Measurements from ENCODE around the gene DYRK1A.

The DYRK1A gene

DNA sequence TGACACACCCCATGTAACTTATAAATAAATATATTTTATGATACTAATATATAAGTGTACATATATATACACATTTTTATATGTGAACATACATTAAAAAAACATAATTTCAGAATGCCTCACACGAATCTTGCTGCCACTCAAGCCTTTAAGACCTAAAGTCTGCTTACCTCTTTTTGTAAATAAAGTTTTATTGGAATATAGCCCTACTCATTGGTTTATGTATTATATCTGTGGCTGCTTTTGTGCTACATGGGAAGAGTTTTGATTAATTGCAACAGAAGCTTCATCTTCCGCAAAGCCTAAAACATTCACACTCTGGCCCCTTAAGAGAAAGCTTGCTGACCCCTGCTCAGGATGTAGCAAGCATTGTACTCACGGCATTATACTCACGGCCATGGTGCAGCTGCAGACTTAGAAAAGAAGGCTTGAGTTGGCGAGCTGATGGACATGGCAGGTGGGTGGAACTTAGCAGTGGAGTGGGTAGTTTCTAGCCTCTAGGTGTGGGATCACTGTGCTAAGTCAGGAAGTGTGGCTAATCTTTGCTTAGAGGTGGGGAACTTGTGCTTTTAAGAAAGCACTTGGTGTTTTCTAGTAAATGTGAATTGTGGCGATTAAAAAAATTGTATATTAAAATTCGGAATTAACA, 80.8 kb downstream of the DYRK1A start:
- in situ Hi-C loops (cut with MboI; ENCODE audit: low sequenced_read_pairs): no loop called here

DNA sequence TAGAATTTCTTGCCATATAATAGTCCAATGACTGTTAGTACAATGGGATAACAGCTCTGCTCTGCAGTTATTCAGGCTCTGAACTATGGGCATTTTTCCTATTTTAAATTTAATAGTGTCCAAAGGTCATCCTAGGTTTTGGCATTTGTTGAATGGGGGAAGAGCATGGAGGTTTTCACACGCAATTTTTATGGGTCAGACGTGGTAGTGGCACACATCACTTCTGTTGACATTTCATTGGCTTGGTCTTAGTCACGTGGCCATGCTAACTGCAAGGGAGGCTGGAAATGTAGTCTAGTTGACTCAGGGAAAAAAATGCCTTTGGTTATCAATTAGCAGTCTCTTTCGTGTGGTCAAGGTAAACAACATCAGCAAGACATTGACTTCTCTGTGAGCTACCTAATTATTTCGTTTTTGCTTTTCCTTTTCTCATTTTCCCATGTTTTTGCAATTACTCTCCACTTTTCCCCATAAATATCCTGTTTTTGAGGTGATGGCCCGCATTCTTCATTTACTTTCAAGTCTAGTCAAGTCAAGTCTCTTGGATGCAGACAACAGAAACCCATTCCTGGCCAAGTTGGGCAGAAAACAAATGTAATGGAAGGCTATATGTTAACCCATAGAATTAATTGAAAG, 82.8 kb downstream of the DYRK1A start:
- in situ Hi-C loops (cut with MboI; ENCODE audit: low sequenced_read_pairs): no loop called here

DNA sequence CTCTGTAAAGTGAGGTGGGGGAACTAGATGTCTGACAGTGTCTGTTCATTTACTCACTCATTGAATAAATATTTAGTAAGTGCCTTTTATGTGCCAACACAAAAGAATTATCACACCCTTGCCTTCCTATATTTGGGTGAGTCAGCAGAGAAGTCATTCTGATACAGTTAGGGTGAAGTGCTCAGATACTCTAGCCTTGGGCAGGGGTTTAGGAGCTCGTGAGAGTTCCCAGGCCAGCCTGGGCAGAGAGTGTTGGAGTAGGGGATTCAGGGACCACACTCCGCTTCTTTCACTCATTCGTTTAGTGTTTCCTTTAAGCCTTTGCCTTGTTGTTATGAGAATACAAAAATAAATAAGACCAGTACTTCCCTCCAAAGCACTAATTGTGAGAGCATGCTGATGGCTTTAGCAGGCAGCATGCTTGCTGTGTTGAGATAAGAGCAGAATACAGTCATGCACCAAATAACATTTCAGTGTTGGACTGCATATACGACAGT, 83.9 kb downstream of the DYRK1A start:
- in situ Hi-C loops (cut with MboI; ENCODE audit: low sequenced_read_pairs): no loop called here

- in situ Hi-C loops (cut with MboI; ENCODE audit: low sequenced_read_pairs): no loop called here
These were observed 84.9 kb downstream of the DYRK1A start for GRCh38 chr21:37451446-37451845.

- in situ Hi-C loops (cut with MboI; ENCODE audit: low sequenced_read_pairs): no loop called here
These were observed 85.7 kb downstream of the DYRK1A start for GRCh38 chr21:37452227-37452626.

GRCh38 chr21:37453350-37453749, 86.8 kb downstream of the DYRK1A start:
- in situ Hi-C loops (cut with MboI; ENCODE audit: low sequenced_read_pairs): no loop called here

GRCh38 chr21:37454869-37455503, 88.4 kb downstream of the DYRK1A start:
- in situ Hi-C loops (cut with MboI; ENCODE audit: low sequenced_read_pairs): no loop called here

DNA sequence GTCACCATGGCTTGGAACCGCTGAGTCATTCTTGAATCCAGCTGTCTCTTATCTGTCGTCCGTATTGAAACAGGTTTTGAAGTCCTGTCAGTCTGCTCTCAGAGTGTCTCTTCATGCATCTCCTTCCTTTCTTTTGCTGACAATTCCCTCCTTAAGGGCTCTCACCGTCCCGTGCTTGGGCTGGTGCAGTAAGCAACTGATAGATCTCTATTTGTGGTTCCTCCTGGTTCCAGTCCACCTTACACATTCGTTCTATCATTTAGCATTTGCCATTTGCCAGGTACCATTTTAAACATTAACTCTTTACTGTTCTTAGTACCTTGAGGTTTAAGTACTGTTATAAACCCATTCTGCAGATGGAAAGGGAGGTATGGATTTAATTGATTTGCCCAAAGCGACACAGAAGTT, 88.9 kb downstream of the DYRK1A start:
- in situ Hi-C loops (cut with MboI; ENCODE audit: low sequenced_read_pairs): no loop called here

DNA sequence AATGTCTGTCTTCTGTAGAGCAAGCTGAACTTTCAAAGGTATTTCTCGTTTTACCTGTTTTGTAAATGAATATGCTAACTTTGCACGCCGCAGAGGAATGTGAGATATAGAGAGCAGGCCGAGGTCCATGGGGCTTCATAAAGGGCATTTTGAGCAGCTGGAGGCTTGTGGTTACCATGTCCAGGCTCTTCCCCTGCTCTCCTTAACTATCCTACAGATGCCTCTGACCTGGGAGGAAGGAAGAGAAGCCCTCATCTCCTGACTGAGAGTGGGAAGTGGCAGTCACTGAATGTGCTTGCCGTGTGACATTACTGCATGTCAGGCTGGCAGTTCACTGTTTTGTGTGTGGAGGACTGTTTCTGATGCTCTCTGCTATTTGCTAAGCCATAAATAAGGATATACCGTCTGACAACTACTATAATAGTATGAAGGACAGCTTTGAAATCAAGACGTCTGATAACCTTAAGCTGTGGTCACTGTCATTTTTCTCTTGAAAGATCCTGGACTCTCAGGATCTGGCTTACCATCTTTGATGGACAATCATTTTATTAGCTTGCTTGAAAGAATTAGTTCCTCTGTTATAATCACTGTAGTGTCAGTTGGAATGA, 92.2 kb downstream of the DYRK1A start:
- in situ Hi-C loops (cut with MboI; ENCODE audit: low sequenced_read_pairs): no loop called here

DNA sequence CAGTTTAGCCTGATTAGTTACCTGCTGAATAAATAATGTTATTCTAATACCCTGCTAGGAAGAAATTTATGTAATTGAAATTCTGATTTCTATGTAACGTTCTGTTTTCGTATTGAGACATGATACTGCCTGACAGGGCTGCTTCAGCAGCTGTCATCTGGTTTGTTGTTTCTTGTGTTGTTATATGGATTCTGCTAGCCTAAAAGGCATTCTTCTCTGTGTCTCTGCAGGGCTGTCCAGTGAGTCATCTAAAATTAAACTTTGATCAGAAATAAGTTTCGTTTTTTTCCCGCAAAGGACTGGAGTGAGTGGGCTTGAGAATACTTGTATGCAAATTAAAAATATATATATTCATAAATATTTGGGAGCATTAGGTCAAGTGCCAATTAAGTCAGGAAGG, 93.0 kb downstream of the DYRK1A start:
- in situ Hi-C loops (cut with MboI; ENCODE audit: low sequenced_read_pairs): no loop called here

DNA sequence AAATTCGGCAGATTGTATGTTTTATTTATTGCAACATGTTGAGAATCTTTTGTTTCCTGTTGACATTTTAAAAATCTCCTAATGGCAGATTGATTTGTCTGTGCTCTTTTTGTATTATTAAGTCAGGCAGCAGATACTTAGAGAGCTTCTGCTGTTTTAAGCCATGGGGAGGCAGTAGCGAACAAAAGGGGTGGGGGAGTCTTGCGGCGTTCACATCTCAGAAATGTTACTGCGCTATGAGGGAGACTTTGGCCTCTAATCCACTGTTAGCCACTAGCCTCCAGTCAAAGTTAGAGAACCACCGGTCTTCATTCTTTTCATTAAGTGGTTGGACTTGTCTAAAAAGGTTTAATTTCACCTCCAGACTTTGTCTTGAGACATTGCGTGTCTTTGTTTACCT, 93.6 kb downstream of the DYRK1A start:
- in situ Hi-C loops (cut with MboI; ENCODE audit: low sequenced_read_pairs): no loop called here

DNA sequence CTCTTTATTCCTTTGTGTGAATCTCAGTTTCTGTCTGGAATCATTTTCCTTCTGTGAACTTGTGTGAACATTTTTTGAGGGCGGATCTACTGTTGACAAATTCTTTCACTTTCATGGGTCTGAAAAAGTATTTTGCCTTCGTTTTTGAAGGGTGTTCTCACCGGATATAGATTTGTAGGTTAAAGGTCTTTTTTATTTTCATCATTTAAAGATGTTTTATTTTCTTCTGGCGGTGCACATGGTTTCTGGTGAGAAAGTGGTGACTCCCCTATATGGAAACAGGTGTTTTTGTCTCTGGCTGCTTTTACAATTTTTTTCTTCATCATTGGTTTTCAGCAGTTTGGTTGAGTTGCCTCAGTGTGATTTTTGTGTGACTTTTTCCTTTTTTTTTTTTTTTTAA, 94.9 kb downstream of the DYRK1A start:
- in situ Hi-C loops (cut with MboI; ENCODE audit: low sequenced_read_pairs): no loop called here

- in situ Hi-C loops (cut with MboI; ENCODE audit: low sequenced_read_pairs): no loop called here
These were observed 95.7 kb downstream of the DYRK1A start for GRCh38 chr21:37462087-37462861.

GRCh38 chr21:37463083-37463801, 96.7 kb downstream of the DYRK1A start:
- in situ Hi-C loops (cut with MboI; ENCODE audit: low sequenced_read_pairs): no loop called here

GRCh38 chr21:37467082-37467481, 100.5 kb downstream of the DYRK1A start:
- in situ Hi-C loops (cut with MboI; ENCODE audit: low sequenced_read_pairs): no loop called here

GRCh38 chr21:37468909-37469308, 102.3 kb downstream of the DYRK1A start:
- in situ Hi-C loops (cut with MboI; ENCODE audit: low sequenced_read_pairs): no loop called here

DNA sequence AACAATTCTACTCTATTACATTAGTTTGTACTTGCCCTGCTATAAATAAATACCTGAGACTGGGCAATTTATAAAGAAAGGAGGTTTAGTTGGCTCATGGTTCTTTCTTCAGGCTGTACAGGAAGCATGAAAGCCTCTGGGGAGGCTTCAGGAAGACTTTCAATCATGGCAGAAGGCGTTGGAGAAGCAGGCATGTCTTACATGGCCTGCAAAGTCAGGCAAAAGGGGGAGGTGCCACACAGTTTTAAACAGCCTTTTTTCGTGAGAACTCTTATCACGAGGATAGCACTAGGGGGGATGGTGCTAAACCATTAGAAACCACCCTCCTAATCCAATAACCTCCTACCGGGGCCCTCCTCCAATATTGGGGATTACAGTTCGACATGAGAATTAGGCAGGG, 102.9 kb downstream of the DYRK1A start:
- in situ Hi-C loops (cut with MboI; ENCODE audit: low sequenced_read_pairs): no loop called here

GRCh38 chr21:37472581-37472980, 106.0 kb downstream of the DYRK1A start:
- in situ Hi-C loops (cut with MboI; ENCODE audit: low sequenced_read_pairs): no loop called here

DNA sequence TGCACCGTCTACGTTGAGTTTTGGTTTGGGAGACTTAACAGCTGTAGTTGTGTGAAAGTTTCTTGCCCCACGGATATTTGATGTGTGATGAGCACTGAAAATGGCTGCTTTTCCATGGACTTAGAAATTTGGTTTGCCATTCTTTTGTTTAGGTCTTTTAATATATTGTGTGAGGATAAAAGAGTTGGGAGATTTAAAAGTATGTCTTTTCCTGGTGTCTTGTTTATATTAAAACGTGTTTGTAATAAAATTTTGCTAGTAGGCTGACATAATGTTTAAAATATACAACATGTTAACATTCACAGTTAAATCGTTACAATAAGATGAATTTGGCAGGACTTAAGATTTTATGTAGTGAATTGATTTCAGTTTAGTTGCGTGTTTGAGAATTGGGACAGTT, 106.9 kb downstream of the DYRK1A start:
- in situ Hi-C loops (cut with MboI; ENCODE audit: low sequenced_read_pairs): no loop called here

DNA sequence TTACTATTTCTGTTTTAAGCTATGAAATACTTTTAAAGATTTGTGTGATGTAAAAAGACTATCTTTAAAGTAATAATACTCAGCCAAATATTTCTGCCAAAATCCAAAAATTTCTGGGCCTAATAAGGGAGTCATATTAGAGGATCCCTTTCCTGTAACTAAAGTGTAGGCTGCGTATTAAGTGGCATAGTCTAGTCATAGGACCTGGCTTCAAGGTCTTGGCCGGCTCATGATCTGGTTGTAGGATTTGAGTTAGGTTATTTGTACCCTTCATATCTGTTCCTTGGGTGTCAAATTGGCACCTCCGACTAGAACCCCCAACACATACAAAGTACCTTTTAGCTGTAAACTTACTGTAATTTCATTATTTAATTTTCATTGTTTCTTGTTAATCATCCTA, 107.8 kb downstream of the DYRK1A start:
- in situ Hi-C loops (cut with MboI; ENCODE audit: low sequenced_read_pairs): no loop called here

Data from HL-60/S4 treated with phorbol 12-myristate 13-acetate at 8.2 ng/mL for 4 days and 3 days (cell line).